Epithelial cell of proximal tubule (primary cell): ENCODE data around the gene MBNL1. TPM values are rescaled to one million over a fixed set of nuclear protein-coding genes. Genes with fewer than 3 reads are reported as not detected.
"Not testable (repeated sequence)": the region's sequence is repeated elsewhere in the genome, so short reads cannot be mapped to it uniquely, and the experiment has no call there.

Source experiments
- DNase-seq: peaks from one replicate; pipeline ENCODE4 v3.0.0-alpha.2; 2011; ENCODE audit warnings: low read depth
- H3K4me3 ChIP-seq: 2 replicates; pipeline ENCODE4 v1.5.1; 2011; ENCODE audit warnings: low read depth, mild to moderate bottlenecking, low read length
- total RNA-seq: library from RNA; depleted of rRNA; stranded (reverse); fragments of >200 nt; gene quantifications from 2 replicates; pipeline ENCODE4 v1.2.3, GENCODE V29; 2015
- TF ChIP-seq, protein P1 (sequence below): conservative IDR thresholded peaks from 2 replicates; pipeline ENCODE4 v1.5.1; 2012; ENCODE audit warnings: low read depth, mild to moderate bottlenecking, low read length

MBNL1 gene
- total RNA-seq, 1 donor from 2014 or later: 75.3 TPM

DNA sequence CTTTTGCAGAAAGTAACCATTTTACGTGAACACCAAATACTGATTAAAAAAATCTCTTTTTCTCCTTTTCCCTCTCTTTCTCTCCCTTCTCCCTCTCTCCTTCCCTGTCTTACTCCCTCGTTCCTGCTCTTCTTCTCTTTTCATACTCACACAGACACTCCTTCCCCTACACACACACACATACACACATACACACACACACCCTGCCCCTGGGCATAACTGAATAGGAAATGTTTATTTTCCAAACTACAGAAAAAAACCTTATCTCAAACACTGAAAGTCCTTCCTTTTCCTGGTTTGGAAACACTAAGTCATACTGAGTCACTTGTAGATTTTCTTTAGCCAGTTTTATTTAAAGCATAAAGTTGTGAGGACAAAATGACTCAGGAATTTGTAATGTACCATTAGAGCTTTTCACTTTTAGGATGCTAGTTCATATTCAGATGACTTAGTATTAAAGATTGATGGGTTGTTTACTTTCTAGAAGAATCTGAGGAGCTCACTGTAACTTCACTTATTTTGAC, 62.4 kb downstream of the MBNL1 start:
- DNase-seq: peak; percentile 45
- H3K4me3 ChIP-seq: no peak overlapping the region
- TF ChIP-seq, protein P1, sequence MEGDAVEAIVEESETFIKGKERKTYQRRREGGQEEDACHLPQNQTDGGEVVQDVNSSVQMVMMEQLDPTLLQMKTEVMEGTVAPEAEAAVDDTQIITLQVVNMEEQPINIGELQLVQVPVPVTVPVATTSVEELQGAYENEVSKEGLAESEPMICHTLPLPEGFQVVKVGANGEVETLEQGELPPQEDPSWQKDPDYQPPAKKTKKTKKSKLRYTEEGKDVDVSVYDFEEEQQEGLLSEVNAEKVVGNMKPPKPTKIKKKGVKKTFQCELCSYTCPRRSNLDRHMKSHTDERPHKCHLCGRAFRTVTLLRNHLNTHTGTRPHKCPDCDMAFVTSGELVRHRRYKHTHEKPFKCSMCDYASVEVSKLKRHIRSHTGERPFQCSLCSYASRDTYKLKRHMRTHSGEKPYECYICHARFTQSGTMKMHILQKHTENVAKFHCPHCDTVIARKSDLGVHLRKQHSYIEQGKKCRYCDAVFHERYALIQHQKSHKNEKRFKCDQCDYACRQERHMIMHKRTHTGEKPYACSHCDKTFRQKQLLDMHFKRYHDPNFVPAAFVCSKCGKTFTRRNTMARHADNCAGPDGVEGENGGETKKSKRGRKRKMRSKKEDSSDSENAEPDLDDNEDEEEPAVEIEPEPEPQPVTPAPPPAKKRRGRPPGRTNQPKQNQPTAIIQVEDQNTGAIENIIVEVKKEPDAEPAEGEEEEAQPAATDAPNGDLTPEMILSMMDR: no peak

DNA sequence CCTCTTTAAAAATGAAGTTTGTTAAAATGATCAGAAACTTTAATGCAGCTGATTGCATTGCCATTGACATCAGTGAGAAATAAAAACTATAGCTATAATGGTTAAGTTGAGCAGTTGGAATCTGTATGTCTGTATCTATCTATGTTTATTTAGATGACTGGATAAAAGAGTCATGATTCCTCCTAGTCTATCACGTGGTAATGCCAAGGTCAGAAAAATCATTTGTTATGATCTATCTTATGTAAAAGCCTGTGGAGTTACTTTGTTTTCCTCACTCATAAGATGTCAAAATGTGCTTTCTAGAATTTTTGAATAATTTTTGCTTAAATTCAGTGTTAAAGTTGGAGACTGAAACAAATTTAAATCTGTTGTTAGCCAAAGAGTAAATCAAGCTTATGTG, 63.3 kb downstream of the MBNL1 start:
- no peak for DNase-seq
- H3K4me3 ChIP-seq: no peak overlapping the region
- TF ChIP-seq, protein P1: no peak

DNA sequence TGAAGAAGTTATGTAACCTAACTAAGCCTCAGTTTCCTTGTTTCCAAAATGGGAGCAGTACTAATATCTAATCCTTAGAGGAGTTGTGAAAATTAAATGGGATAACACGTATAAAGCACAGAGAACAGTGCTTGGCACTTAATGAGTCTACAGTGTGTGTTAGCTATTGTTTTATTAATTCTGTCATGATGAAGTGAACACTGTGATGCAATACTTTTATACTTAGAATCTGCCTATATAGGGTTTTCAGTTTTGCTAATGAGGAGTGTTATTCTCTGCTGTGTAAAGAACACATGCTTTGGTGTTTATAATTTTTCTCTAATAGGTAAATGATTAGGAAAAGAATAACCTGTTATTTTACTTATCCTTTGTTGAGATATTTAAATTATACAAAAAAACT, 65.2 kb downstream of the MBNL1 start:
- no peak overlapping the region for H3K4me3 ChIP-seq
- no peak for DNase-seq
- TF ChIP-seq, protein P1: no peak

DNA sequence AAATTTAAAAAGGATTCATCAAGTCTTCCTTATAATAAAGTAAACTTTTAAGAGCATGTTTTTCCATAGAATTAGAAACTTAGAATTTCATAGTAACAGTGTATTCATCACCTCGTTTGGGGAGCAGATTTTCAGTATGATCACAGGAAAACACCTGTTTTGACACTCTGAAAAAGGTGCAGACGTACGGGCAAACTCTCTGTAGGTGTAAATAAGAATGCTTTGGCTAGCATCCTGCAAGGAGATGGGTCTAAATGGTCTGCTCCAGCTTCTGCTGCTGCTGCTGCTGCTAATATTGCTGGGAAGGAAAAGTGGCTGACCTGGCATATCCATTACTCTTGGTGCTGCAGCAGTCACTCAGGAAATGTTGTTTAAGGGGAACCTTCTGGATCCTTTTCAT, 66.0 kb downstream of the MBNL1 start:
- DNase-seq: no peak
- H3K4me3 ChIP-seq: no peak overlapping the region
- TF ChIP-seq, protein P1: no peak

DNA sequence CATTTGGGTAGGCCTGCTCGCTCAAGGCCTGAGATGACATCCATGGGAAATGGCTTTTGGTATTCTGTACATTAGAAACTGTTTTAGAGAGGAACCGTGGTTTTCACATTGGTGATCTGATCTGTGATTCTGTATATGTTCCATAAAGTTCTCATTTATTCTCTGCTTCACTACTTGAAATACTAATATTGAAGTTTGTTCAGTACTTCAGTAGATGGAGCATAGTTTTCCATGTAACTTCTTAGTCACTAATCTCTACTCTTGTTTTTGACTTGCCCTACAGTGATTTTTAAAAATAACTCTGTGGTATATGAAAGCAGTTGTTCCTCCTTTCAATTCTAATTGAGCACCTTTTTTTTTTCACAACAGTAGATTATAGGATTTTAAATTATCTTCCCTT, 66.5 kb downstream of the MBNL1 start:
- DNase-seq: no peak
- TF ChIP-seq, protein P1: no peak
- no peak overlapping the region for H3K4me3 ChIP-seq

DNA sequence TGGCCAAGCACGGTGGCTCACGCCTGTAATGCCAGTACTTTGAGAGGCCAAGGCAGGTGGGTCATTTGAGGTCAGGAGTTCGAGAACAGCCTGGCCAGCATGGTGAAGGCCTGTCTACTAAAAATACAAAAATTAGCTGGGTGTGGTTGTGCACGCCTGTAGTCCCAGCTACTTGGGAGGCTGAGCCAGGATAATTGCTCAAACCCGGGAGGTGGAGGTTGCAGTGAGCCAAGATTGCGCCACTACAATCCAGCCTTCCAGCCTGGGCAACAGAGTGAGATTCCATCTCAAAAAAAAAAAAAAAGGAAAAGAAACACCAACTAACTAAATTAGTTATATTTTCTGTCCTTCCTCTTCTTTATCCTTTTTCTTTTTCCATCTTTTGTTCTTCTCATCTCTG, 68.6 kb downstream of the MBNL1 start:
- not testable (repeated sequence) for DNase-seq, H3K4me3 ChIP-seq

DNA sequence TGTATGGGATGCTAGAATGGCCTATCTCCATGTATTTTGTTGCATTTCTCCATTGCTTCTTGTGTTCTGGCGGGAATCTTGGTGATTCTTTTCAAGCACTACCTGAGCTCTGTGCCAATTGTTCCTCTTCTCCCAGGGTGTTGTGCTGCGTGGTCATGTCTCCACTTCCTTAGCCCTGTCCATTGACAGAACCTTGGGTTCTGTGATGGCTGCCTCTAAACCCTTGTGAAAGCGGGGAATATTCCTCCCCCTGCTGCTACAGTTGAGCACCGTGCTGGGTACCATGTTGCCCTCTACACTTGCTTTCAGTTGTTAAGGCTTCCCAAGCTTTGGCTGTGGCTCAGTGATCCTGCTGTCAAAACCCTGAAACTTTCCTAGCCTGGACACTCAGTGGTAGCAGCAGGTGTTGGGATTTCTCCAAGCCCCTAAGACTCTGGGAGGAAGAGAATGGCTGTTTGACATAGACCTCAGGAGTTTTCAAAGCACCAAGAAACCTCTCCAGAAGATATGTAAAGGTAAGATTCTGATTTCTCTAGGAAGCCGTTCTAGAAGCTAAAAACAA, 69.5 kb downstream of the MBNL1 start:
- TF ChIP-seq, protein P1: no peak
- no peak overlapping the region for H3K4me3 ChIP-seq
- no peak for DNase-seq
